ENCODE results near the gene DEDD2. TPM values are rescaled to one million over a fixed set of nuclear protein-coding genes. Genes with fewer than 3 reads are reported as not detected.

Gene DEDD2
- total and polyA plus RNA-seq, 7 donors = 28.5 to 87.6 (median 41.3) TPM

DNA sequence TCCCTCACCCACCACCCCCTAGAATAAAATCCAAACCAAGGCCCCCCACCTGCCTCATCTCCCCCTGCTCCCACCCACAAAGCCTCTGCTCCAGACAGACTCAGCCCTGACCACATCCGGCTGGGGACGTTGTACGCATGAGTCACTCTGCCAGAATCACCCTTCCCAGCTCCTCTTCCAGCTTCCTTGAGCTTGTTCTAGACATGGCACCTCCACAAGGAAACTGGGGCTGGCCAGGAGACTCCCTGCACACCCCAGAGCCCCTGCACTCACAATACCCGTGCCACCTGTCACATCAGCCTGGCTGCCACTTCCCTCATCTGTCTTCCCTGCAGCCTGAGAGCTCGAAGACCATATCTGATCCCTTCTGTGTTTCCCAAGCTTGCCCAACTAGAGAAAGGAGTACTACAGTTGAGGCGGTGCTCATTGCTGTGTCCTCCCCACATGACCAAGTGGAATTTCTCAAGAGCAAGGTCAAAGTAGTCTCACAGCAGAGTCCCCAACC lies 9.7 kb downstream of the DEDD2 start:
- H3K27ac ChIP-seq = no peak overlapping the region
- H3K36me3 ChIP-seq = peaks cover 26 to 98% (median 52%) of the 10 kb centered on the region in 4 donors
- intact Hi-C loops (cut with DNase I) = no loop called here
- TF ChIP-seq POLR2AphosphoS5 (IDR thresholded peaks at IDR 0.05) = no peak
- TF ChIP-seq POLR2A (IDR thresholded peaks at IDR 0.05) = no peak
- no peak for TF ChIP-seq EP300 (IDR thresholded peaks at IDR 0.05)
- TF ChIP-seq, protein P1, sequence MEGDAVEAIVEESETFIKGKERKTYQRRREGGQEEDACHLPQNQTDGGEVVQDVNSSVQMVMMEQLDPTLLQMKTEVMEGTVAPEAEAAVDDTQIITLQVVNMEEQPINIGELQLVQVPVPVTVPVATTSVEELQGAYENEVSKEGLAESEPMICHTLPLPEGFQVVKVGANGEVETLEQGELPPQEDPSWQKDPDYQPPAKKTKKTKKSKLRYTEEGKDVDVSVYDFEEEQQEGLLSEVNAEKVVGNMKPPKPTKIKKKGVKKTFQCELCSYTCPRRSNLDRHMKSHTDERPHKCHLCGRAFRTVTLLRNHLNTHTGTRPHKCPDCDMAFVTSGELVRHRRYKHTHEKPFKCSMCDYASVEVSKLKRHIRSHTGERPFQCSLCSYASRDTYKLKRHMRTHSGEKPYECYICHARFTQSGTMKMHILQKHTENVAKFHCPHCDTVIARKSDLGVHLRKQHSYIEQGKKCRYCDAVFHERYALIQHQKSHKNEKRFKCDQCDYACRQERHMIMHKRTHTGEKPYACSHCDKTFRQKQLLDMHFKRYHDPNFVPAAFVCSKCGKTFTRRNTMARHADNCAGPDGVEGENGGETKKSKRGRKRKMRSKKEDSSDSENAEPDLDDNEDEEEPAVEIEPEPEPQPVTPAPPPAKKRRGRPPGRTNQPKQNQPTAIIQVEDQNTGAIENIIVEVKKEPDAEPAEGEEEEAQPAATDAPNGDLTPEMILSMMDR (IDR thresholded peaks at IDR 0.05) = no peak
- no peak for DNase-seq
- WGBS, 2 donors = 79 to 82% methylated on average over 6 of the region's 6 CpGs
- no peaks in the 10 kb centered on the region for H3K9me3 ChIP-seq
- H3K4me3 ChIP-seq = no peak overlapping the region
- H3K27me3 ChIP-seq = no peaks in the 10 kb centered on the region
- H3K4me1 ChIP-seq = no peaks in the 10 kb centered on the region

DNA sequence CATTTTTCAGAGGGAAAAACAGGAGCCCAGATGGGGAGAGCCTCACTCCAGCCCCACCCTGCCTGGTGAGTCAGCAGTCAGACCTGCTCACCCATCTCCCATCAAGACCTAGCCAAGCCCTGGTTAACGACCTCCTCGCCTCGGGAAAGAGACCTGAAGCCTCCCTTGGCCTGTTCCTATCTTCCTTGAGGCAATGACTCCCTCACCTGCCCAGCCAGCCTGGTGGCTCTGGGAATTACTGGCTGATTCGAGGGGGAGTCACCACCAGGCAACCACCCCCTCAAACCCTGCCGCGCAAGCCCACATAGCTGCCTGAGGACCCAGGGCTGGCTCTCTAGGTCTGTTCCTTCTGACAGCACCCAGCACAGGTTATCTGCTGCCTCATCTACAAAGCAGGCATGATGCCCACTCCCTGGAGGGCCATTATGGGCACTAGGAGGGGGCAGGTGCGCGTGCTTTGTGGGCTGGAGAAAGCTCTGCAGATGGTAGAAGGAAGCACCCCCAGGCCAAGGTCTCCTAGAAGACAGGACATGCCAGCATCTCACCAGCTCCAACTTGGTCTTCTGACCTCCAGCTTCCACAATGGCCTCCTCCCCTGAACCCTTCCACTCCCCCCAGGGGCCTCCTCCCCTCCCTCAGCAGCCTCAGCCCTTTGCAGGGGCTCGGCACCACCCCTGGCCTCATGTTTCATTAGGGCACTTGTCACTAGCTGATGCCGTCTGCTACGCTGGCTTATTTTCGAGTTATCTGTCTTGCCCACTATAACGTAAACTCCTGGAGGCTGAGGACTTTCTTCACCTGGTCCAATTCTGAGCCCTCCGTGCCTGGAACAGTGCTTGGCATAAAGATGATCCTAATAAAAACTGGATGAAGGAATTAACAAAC lies 10.4 kb downstream of the DEDD2 start:
- no peak for DNase-seq
- TF ChIP-seq EP300 (IDR thresholded peaks at IDR 0.05) (no peak), POLR2A (IDR thresholded peaks at IDR 0.05) (no peak), POLR2AphosphoS5 (IDR thresholded peaks at IDR 0.05) (no peak)
- TF ChIP-seq, protein P1 (IDR thresholded peaks at IDR 0.05) = no peak
- WGBS, 2 donors = 75 to 87% methylated on average over 14 of the region's 14 CpGs
- H3K36me3 ChIP-seq = peaks cover 26 to 98% (median 53%) of the 10 kb centered on the region in 4 donors
- H3K9me3 ChIP-seq = no peaks in the 10 kb centered on the region
- H3K4me3 ChIP-seq = no peak overlapping the region
- H3K27ac ChIP-seq = no peak overlapping the region
- H3K27me3 ChIP-seq = no peaks in the 10 kb centered on the region
- intact Hi-C loops (cut with DNase I) = no loop called here
- no peaks in the 10 kb centered on the region for H3K4me1 ChIP-seq

DNA sequence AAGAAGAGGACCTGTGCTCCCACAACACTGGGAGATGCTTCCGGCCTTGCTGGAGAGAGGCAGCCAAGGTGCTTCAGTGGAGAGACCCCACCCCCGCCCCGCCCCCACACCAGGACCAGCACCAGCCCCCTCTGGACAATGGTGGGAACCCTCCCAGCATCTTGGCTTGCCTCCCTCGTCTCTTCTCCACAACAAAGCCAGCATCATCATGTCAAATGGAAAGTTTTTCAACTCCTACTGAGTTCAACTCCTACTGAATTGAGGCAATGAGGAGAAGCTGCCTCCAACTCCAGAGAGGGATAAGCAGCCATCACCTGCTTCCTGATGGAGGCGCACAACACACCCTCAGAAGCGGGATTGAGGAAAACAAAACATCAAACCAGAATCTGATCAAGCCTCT lies 12.8 kb downstream of the DEDD2 start:
- H3K36me3 ChIP-seq = peaks cover 31 to 100% (median 42%) of the 10 kb centered on the region in 4 donors
- intact Hi-C loops (cut with DNase I) = no loop called here
- DNase-seq = no peak

DNA sequence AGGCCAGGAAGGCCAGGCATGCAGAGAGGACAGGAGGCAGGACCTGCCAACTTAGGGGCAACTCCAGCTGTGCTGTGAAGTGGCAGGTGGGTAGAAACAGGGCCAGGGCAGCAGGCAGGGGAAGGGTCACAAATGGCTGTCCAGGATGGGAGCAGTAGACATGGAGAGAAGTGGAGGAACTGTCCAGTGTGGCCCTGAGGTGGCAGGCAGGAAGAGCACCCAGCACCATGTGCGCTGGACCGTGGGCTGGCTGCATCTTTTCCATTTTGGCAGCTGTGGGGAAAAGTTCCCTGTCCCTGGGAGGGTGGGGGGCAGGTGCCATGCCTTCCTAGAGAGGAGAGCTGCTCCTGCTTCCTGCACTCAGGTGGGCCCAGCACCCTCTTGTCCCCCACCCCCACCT lies 13.8 kb downstream of the DEDD2 start:
- no peak overlapping the region for H3K27ac ChIP-seq
- no peak overlapping the region for H3K4me3 ChIP-seq
- 94 to 95% methylated on average over 2 of the region's 2 CpGs for WGBS, 2 donors
- peaks cover 26 to 100% (median 41%) of the 10 kb centered on the region in 4 donors for H3K36me3 ChIP-seq
- no peaks in the 10 kb centered on the region for H3K9me3 ChIP-seq
- TF ChIP-seq EP300 (IDR thresholded peaks at IDR 0.05) (no peak), POLR2AphosphoS5 (IDR thresholded peaks at IDR 0.05) (no peak), POLR2A (IDR thresholded peaks at IDR 0.05) (no peak)
- TF ChIP-seq, protein P1 (IDR thresholded peaks at IDR 0.05) = no peak
- intact Hi-C loops (cut with DNase I) = no loop called here
- H3K27me3 ChIP-seq = no peaks in the 10 kb centered on the region
- peaks cover 0 to 5% (median 0%) of the 10 kb centered on the region in 4 donors for H3K4me1 ChIP-seq
- no peak for DNase-seq

More for the DNA sequence above, 12.8 kb downstream of the DEDD2 start:
- H3K27me3 ChIP-seq = no peaks in the 10 kb centered on the region
- no peak overlapping the region for H3K4me3 ChIP-seq
- 90 to 92% methylated on average over 6 of the region's 6 CpGs for WGBS, 2 donors
- H3K4me1 ChIP-seq = peaks cover 0 to 5% (median 0%) of the 10 kb centered on the region in 4 donors
- no peak overlapping the region for H3K27ac ChIP-seq
- H3K9me3 ChIP-seq = no peaks in the 10 kb centered on the region
- TF ChIP-seq POLR2AphosphoS5 (IDR thresholded peaks at IDR 0.05) = no peak

DNA sequence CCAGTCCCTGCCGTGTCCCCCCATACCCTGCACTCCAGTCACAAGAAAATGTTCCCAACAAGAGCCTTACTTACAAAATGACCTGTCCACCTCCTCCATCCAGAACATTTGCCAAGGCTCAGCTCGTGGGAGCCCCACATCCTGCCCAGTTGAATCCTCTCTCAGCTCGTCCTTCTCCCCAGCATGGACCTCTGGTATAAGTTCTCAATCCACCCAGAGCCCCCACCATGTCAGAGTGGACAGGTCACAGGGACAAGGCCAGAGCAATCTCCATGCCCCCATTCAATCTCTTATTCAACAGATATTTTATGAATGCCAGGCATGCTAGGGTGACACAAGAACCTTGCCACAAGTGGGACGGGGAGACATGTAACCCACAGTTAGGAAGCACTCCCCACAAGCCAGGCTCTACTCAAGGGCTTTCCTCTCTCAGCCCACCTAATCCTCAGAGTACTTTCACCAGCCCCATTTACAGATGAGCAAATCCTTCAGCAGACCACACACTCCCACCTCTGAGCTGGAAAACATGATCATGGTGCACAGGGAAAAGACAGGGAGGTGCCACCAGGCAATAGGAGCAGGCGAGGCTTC lies 15.1 kb downstream of the DEDD2 start:
- no peaks in the 10 kb centered on the region for H3K9me3 ChIP-seq
- H3K4me1 ChIP-seq = peaks cover 0 to 5% (median 0%) of the 10 kb centered on the region in 4 donors
- peaks cover 14 to 94% (median 32%) of the 10 kb centered on the region in 4 donors for H3K36me3 ChIP-seq
- intact Hi-C loops (cut with DNase I) = no loop called here
- no peak for DNase-seq
- TF ChIP-seq POLR2A (IDR thresholded peaks at IDR 0.05) (no peak), EP300 (IDR thresholded peaks at IDR 0.05) (no peak), POLR2AphosphoS5 (IDR thresholded peaks at IDR 0.05) (no peak)
- TF ChIP-seq, protein P1 (IDR thresholded peaks at IDR 0.05) = no peak
- H3K27ac ChIP-seq = no peak overlapping the region
- 71 to 72% methylated on average over 5 of the region's 5 CpGs for WGBS, 2 donors
- H3K27me3 ChIP-seq = no peaks in the 10 kb centered on the region
- no peak overlapping the region for H3K4me3 ChIP-seq
